ENCODE data around the gene SEMA3A. TPM values are rescaled to one million over a fixed set of nuclear protein-coding genes. Genes with fewer than 3 reads are reported as not detected.
"Not testable (repeated sequence)": the region's sequence is repeated elsewhere in the genome, so short reads cannot be mapped to it uniquely, and the experiment has no call there.

The SEMA3A gene
- total RNA-seq, 1 experiment from 2014 or later: 0.34 TPM

- in situ Hi-C loops (cut with HindIII; ENCODE audit: low sequenced_read_pairs): no loop called here
These were observed 109.4 kb downstream of the SEMA3A start for GRCh38 chr7:84085147-84085546.

DNA sequence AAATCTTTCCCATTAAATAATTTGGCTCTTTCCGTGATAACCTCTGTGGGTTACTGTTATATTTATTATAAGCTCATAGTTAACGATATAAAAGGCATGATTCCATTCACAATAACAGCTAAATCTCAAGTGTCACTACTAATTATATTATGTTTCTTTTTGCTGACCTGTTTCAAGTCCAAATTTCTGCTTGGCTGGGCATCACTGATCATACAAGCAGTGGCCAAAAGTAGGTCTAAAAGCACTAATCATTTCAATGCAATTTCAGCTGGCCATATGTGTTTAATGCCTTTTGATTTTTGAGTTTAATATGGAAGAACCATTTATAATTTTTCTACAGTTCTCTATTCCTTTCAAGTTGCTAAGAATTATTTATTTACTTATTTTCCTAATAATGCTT is 110.7 kb downstream of the SEMA3A start:
- no peak for DNase-seq (ENCODE audit: low spot score)
- in situ Hi-C loops (cut with HindIII; ENCODE audit: low sequenced_read_pairs): no loop called here

More at GRCh38 chr7:84085147-84085546, 109.4 kb downstream of the SEMA3A start:
- no peak for DNase-seq (ENCODE audit: low spot score)

GRCh38 chr7:84081973-84082522 is 112.5 kb downstream of the SEMA3A start:
- DNase-seq (ENCODE audit: low spot score): no peak
- in situ Hi-C loops (cut with HindIII; ENCODE audit: low sequenced_read_pairs): no loop called here

DNA sequence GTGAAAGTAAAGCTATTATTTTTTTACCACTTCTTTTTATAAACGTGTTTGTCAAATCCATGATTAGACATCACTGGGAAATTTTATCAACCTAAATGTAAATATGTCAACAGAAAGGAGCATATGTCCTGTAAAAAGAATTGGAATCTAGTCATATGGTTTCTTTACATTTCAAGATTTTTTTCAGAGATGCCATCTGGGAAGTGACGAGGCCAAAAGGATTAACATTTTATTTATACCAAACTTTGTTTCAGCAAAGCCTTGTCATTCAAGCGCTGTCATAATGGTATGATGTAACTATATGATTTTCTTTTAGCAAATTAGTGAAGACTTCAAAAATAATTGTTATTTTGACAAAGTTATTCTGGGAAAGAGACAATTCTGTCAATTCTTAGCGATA is 117.3 kb downstream of the SEMA3A start:
- in situ Hi-C loops (cut with HindIII; ENCODE audit: low sequenced_read_pairs): no loop called here
- no peak for DNase-seq (ENCODE audit: low spot score)

DNA sequence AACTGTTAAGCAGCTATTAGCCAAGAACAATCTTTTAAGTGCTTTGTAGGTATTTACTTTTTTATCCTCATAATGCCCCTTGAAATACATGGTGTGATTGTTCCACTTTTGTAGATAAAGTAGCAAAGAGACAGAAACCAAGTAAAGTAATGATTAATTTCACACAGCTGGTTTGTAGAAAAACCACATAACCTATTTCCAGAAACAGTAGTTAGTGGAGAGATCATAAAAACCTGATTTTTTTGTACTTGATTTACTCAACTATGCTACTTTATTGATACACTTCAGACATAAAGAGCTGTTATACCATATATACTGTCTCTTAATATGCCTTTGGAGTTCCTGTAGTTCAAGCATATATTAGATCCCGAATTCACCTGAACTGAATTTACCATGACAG is 118.4 kb downstream of the SEMA3A start:
- no peak for DNase-seq (ENCODE audit: low spot score)
- in situ Hi-C loops (cut with HindIII; ENCODE audit: low sequenced_read_pairs): no loop called here

DNA sequence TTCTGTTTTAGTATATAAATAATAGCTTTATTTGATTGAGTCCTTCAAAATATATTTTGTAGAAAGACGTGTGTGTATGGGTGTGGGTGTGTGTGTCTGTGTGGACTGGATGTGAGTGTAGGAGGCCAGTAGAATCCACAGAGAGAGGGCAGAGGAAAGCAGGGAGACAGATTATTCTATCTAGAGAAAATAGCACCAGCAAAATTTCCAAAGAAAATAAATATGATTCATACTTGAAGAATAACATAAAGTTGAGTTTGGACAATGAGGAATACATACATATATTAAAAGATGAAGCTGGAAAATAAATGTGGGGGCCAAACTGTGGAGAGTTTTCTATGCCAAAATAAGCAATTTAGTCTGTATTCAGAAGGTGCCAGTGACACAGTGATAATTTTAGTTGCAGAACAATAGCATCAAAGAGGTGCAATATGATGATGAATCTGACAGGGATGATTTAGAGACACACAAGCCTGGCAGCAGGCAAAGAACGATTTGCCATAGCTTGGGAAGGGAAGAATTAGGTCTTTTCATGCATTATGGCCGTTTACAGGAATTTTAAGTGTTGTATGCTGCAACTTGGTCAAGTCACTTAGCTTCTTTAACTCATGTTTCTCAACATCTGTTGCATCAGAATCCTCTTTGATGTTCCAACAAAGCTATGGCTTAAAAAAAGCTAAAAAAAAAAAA is 121.3 kb downstream of the SEMA3A start:
- in situ Hi-C loops (cut with HindIII; ENCODE audit: low sequenced_read_pairs): no loop called here
- no peak for DNase-seq (ENCODE audit: low spot score)

- in situ Hi-C loops (cut with HindIII; ENCODE audit: low sequenced_read_pairs): no loop called here
- DNase-seq (ENCODE audit: low spot score): no peak
These were observed 123.8 kb downstream of the SEMA3A start for GRCh38 chr7:84070770-84071169.

GRCh38 chr7:84069999-84070500 is 124.5 kb downstream of the SEMA3A start:
- in situ Hi-C loops (cut with HindIII; ENCODE audit: low sequenced_read_pairs): no loop called here
- no peak for DNase-seq (ENCODE audit: low spot score)

DNA sequence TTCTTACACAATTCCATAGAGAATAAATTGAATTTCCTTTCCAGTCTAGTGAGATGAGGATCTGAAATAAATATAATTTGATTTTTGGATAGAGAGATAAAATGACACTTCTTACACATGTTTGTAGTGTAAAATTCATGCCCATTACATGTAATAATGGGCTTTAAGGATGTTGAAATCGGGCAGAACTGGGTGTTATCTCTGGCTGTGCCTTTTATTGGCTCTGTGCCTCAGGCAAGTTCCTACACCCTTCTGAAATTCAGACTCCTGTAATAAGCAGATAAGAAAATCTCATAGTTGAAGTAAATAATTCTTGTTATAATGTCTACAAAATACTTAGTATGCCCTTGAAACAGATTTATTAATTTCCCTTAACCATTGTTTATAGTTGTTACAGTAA is 125.6 kb downstream of the SEMA3A start:
- in situ Hi-C loops (cut with HindIII; ENCODE audit: low sequenced_read_pairs): no loop called here
- no peak for DNase-seq (ENCODE audit: low spot score)

GRCh38 chr7:84062489-84062901 is 132.1 kb downstream of the SEMA3A start:
- in situ Hi-C loops (cut with HindIII; ENCODE audit: low sequenced_read_pairs); DNase-seq (ENCODE audit: low spot score): not testable (repeated sequence)

DNA sequence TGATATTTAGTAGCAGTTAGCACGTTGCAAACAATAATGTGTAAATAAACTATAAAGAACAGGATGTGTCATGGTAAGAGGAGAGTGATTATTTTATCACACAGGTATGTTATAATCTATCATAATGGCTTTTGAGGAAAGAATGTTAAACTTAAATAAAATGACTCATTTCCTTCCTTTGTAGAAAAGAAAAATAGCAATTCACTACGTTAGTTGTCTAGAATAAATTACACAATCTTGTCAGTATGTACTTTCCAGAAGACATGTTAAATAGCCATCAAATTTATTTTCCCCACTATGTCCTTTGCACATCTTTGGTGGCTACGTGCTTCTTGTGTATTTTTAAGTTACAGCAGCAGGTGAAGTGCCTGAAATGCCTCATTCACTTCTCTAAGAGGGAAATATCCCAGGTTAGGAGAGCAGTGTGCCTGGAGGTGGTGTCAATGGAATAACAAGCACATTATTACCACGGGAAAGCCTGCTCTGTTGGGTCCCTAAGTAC is 133.8 kb downstream of the SEMA3A start:
- DNase-seq (ENCODE audit: low spot score): no peak
- in situ Hi-C loops (cut with HindIII; ENCODE audit: low sequenced_read_pairs): no loop called here

- DNase-seq (ENCODE audit: low spot score): no peak
- in situ Hi-C loops (cut with HindIII; ENCODE audit: low sequenced_read_pairs): no loop called here
These were observed 134.6 kb downstream of the SEMA3A start for GRCh38 chr7:84060000-84060399.

DNA sequence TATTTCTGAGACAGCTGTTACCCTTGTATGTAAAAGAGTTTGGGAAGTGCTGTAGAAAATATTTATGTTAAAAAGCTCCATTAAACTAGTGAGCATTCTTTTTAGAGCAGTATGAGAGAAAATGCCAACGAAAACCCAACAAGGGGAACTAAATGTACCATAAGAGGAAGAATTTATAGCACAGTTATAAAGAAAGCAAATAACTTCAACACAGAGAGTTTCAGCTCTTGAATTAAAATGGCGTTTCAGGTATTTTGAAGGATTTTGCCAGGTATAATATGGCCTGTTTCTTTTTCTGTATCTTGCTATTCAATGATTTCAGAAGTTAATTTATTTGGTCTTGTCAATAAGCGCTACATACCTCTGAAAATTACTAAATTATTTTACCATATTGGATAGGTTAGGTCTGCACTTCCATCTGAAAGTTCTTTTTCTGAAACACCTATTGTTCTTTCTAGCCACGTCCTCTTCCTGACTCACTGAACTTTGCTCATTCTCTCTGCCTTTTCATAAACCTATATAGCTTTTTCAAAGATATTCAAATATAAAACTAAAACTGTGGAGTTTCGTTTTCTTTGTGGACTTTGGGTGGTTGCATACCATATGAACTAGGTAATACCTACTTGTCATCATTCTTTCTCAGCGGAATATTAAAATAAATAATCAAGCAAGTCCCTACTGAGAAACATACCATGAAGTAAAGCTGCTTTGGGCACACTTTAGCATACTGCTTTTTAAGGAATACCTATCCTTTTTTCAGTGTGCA is 136.1 kb downstream of the SEMA3A start:
- DNase-seq (ENCODE audit: low spot score): no peak
- in situ Hi-C loops (cut with HindIII; ENCODE audit: low sequenced_read_pairs): no loop called here

GRCh38 chr7:84057576-84057975 is 137.0 kb downstream of the SEMA3A start:
- in situ Hi-C loops (cut with HindIII; ENCODE audit: low sequenced_read_pairs): no loop called here
- DNase-seq (ENCODE audit: low spot score): no peak

- in situ Hi-C loops (cut with HindIII; ENCODE audit: low sequenced_read_pairs): no loop called here
- DNase-seq (ENCODE audit: low spot score): no peak
These were observed 138.5 kb downstream of the SEMA3A start for GRCh38 chr7:84055904-84056605.

DNA sequence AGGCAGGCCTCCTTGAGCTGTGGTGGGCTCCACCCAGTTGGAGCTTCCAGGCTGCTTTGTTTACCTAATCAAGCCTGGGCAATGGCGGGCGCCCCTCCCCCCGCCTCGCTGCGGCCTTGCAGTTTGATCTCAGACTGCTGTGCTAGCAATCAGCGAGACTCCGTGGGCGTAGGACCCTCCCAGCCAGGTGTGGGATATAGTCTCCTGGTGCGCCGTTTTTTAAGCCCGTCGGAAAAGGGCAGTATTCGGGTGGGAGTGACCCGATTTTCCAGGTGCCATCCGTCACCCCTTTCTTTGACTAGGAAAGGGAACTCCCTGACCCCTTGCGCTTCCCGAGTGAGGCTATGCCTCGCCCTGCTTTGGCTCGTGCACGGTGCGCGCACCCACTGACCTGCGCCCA is 139.4 kb downstream of the SEMA3A start:
- DNase-seq (ENCODE audit: low spot score); in situ Hi-C loops (cut with HindIII; ENCODE audit: low sequenced_read_pairs): not testable (repeated sequence)

GRCh38 chr7:84049071-84049836 is 145.3 kb downstream of the SEMA3A start:
- in situ Hi-C loops (cut with HindIII; ENCODE audit: low sequenced_read_pairs): no loop called here
- no peak for DNase-seq (ENCODE audit: low spot score)

DNA sequence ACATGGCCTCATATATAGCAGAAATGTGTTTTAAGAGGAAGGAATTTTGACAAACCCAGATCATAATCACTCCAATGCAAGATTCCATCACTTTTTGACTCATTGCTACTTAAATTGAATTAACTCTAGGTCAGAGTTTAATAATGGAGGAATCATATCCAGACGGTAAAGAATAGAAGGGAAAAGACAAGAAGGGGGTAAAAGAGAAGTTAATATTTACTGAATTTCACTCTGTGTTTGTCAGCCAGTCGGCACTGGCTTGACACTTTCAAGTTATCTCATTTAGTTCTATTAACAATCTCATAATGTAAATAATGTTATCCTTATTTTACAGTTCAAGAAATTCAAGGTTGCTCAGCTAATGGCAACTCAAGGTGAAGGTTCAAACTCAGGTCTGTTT is 147.5 kb downstream of the SEMA3A start:
- no peak for DNase-seq (ENCODE audit: low spot score)
- in situ Hi-C loops (cut with HindIII; ENCODE audit: low sequenced_read_pairs): no loop called here

DNA sequence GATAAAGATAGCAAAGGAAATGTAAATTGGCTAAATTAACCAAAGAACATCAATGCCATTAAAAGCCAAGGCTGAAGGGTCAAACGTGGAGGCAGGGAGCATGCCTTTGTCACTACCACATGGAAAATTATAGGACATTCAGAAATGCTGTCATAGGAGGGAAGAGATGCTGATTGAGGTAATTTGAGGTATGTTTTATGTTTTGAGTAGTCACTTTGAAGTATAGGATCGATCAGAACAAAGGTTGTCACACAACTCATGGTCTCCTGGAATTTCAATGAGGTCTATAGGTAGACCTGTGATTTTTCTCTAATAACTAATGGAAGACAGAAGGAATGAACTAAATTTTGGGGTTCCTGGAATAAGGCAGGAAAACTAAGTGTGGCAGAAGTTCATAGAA is 149.8 kb downstream of the SEMA3A start:
- DNase-seq (ENCODE audit: low spot score): no peak
- in situ Hi-C loops (cut with HindIII; ENCODE audit: low sequenced_read_pairs): no loop called here
